Right ventricle myocardium inferior (tissue), 1 donor: ENCODE results near the gene DENND2A. TPM values are rescaled to one million over a fixed set of nuclear protein-coding genes. Genes with fewer than 3 reads are reported as not detected.
"Not testable (repeated sequence)": the region's sequence is repeated elsewhere in the genome, so short reads cannot be mapped to it uniquely, and the experiment has no call there.

ENCODE experiments used
- ATAC-seq: fragments of 200-7000 bp; cut with Tn5 transposase; one replicate; pipeline ENCODE4 v1.9.1; 2020; ENCODE audit warnings: mild to moderate bottlenecking, moderate library complexity
- DNase-seq: peaks from one replicate; pipeline ENCODE4 v3.0.0; 2021; ENCODE audit errors: missing footprints
- intact Hi-C: fragments of 100-400 bp; cut with DNase I; formaldehyde crosslinking; loops from one replicate; pipeline ENCODE4 v1.11.0; 2022
- total RNA-seq: library from RNA; stranded (reverse); fragmentation: NEBNext Ultra II Directional; extraction: Animal tissue kit (Norgen Biotek cat#: 25700); gene quantifications from one replicate; pipeline ENCODE4 v1.2.1, GENCODE V29; 2021
- donor health status: DM: no; HTN: yes; CAD: no; lungs with severe emphysema.

Gene DENND2A
- total RNA-seq, 1 donor from 2014 or later, result 15.0 TPM

GRCh38 chr7:140635345-140635744 is 5.3 kb downstream of the DENND2A start:
- intact Hi-C loops, result loop anchor here (5.0 kb wide), 1 partner anchor 38 kb away; no protein-coding TSS in a partner anchor
- no peak for ATAC-seq
- DNase-seq, result no peak

GRCh38 chr7:140631602-140632001 is 9.0 kb downstream of the DENND2A start:
- DNase-seq, result no peak
- intact Hi-C loops, result no loop called here
- peak; percentile 47 for ATAC-seq

GRCh38 chr7:140631021-140631420 is 9.6 kb downstream of the DENND2A start:
- intact Hi-C loops, result no loop called here
- DNase-seq (no peak), ATAC-seq (peak; percentile 66)

GRCh38 chr7:140625908-140626868 is 14.4 kb downstream of the DENND2A start:
- DNase-seq (peak; percentile 93), ATAC-seq (peak; percentile 84)
- intact Hi-C loops, result no loop called here

GRCh38 chr7:140625192-140625558 is 15.4 kb downstream of the DENND2A start:
- DNase-seq, intact Hi-C loops, ATAC-seq: not testable (repeated sequence)

GRCh38 chr7:140624392-140625191 is 16.0 kb downstream of the DENND2A start:
- intact Hi-C loops, result no loop called here
- no peak for ATAC-seq
- no peak for DNase-seq

GRCh38 chr7:140623980-140624379 is 16.6 kb downstream of the DENND2A start:
- intact Hi-C loops, result no loop called here
- DNase-seq, result no peak
- ATAC-seq, result peak; percentile 32

- intact Hi-C loops, result no loop called here
- no peak for ATAC-seq
- no peak for DNase-seq
Observed at GRCh38 chr7:140621401-140622021, 19.1 kb downstream of the DENND2A start.

GRCh38 chr7:140619915-140620510 is 20.6 kb downstream of the DENND2A start:
- ATAC-seq, DNase-seq, intact Hi-C loops: not testable (repeated sequence)

- no peak for ATAC-seq
Observed at GRCh38 chr7:140619176-140619575, 21.4 kb downstream of the DENND2A start.

GRCh38 chr7:140618306-140618705 is 22.3 kb downstream of the DENND2A start:
- ATAC-seq, result no peak
- no peak for DNase-seq
- intact Hi-C loops, result no loop called here

More at GRCh38 chr7:140619176-140619575, 21.4 kb downstream of the DENND2A start:
- intact Hi-C loops, result no loop called here
- no peak for DNase-seq

GRCh38 chr7:140617081-140617480 is 23.5 kb downstream of the DENND2A start:
- no peak for ATAC-seq
- intact Hi-C loops, result no loop called here

GRCh38 chr7:140616328-140616727 is 24.3 kb downstream of the DENND2A start:
- intact Hi-C loops, result no loop called here
- ATAC-seq, result no peak
- no peak for DNase-seq

More at GRCh38 chr7:140617081-140617480, 23.5 kb downstream of the DENND2A start:
- no peak for DNase-seq

- DNase-seq (no peak), ATAC-seq (no peak)
- intact Hi-C loops, result no loop called here
Observed at GRCh38 chr7:140611641-140612040, 29.0 kb downstream of the DENND2A start.

- DNase-seq (no peak), ATAC-seq (no peak)
- intact Hi-C loops, result no loop called here
Observed at GRCh38 chr7:140610204-140611165, 30.1 kb downstream of the DENND2A start.

- intact Hi-C loops, result no loop called here
- no peak for ATAC-seq
- no peak for DNase-seq
Observed at GRCh38 chr7:140609646-140610045, 31.0 kb downstream of the DENND2A start.

GRCh38 chr7:140607441-140607989 is 33.1 kb downstream of the DENND2A start:
- peak; percentile 90 for DNase-seq
- peak; percentile 93 for ATAC-seq
- intact Hi-C loops, result no loop called here
